ENCODE measurements around the gene OLFM2.
"Not testable (repeated sequence)": the region's sequence is repeated elsewhere in the genome, so short reads cannot be mapped to it uniquely, and the experiment has no call there.

Gene OLFM2

DNA sequence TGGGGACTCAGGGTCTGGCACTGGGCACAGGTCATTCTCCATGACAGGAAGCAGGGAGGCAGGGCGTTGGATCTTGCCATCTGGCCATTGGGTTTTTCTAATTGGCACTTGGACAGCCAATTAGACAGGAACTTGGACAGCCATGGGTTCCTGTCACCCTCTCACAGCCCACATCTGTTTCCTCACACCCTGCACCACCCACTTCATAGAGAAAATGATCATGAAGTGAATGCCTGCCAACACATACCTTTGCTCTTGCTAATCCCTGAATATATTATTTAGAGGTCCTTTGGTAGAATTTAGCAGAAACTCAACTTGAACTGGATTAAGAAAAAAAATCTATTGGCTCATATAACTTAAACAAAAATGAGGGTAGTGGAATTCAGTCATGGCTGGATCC is 4.9 kb upstream of the OLFM2 start:
- no peak for DNase-seq

DNA sequence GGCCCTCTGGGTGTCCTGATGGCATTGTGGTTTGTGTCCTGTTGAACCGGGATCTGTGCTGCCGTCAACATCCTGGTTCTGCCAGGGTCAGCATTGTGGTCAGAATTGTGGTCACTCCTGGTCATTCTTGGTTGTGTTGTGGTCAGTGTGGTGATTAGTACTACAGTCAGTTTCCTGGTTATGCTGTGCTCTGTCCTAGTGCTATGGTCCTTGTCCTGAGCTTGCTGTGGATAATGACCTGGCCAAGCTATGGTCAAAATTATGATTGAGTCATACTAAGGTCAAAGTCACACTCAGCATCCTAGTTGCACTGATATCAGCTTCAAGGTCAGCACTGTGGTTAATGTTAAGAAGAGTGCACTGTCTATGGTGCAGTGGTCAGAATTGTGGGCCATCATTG is 4.5 kb upstream of the OLFM2 start:
- DNase-seq: no peak

DNA sequence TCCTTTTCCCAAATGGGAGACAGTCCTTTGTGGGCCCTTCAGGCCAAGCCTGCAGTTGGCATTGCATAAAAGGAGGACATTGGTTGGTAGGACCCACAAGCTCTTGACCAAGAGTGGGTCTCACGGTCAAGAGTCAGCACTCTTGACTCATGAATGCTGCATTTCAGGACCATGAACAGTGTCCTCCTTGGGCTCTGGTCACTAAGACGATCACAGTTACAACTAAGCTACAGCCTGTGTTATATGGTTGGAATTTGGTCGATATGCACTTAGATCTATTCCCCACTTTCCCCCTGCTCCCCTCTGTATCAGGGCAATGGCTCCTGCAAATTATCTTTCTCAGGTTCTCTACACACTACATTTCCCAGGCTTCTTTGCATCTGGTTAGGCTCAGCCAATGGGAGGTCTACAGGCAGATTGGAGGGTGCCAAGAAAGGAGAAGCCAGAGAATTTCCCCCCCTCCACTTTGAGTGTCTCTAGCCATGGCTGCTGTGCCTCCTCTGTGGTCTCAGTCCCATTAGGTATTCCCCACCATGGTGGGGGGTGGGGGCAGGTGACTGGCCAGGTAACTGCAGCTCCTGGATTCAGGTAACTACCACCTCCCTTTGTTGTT is 3.1 kb upstream of the OLFM2 start:
- DNase-seq: no peak

DNA sequence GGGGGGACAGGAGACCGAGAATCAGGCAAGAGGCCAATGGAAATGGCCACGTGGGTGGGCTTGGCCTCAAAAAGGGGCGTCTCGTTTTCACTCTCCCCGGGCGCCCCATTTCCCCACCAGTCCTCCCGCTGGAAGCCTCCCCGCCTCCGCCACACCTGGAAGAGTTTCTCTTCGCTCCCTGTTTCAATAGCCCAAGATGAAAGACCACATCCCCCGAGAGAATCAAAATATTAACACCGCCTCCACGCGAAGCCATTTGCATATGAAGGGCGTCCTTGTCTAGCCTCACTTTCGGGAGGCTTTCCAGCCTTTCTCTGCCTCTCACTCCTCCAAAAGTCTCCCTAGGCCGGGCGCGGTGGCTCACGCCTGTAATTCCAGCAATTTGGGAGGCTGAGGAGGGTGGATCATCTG is 691 bp upstream of the OLFM2 start:
- DNase-seq: no peak

DNA sequence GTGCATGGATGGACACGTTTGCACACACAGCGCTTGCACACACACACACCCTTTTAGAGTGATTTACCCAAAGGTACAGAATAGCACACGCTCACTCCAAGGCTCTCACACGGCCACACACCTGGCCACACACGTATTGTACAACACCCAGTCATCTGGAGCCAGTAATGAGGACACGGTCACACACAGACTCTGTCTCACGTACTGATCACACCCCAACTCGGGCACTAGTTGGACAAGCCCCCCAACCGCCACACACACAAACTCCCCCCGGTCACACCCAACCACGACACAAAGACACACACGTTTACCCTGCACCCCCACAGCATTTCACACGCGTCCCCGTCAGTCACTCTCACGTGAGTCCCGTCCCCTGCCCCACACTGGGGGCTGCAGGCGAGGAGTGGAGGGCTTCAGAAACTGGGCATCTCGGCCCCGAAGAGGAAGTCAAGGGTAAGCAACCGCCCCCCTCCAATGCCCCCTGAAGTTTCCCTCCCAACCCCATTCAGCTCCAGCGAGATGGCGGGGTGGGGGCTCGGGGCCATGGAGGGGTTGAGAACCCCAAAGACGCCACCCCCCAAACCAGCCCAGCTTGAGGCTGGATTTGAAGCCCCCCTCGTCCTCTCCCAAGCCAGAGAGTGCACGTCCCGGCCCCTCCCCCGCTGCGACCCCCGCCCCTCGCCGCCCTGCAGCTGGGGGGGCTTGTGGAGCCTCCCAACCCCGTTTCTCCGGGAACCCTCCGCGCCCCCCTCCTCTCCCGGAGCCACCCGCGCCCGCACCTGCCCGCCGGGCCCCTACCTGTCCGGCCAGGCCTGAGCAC is 599 bp downstream of the OLFM2 start:
- DNase-seq: no peak

DNA sequence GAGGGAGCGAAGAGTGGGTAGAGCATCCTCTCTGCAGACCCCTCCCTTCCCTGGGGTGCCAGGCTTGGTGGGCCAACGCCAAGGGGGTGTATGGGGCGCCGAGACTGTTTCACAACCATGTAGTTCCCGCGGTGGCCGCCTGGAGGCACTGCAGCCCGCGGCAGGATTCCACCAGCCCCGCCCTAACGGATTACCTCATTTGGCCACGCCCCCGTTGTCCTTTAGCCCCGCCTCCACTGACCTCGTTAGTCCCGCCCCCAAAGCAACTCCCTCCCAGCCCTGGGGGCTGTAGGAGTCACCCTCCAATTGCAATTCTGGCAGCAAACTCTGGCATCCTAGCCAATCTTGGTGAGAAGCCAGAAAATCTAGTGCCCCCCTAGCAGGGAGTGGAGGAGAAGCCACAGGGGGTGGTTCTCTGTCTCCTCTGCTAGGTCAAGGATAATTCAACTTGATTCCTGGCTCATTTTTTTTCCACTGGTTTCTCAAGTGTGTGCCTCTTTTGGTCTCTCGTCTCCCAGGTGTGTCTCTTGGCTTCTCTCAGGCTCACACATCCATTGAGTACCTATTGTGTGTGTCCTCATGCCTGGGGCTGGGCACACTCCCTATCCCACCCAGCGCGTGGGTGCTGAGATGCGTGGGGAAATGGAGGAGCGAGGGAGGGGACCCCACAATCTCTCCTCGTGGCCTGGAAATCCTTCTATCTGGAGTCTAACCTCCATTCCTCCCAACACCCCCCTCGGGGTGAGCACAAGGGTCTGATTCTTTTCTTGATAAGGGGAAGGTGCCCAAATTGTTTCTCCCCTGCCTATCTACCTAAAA is 2.0 kb downstream of the OLFM2 start:
- no peak for DNase-seq

DNA sequence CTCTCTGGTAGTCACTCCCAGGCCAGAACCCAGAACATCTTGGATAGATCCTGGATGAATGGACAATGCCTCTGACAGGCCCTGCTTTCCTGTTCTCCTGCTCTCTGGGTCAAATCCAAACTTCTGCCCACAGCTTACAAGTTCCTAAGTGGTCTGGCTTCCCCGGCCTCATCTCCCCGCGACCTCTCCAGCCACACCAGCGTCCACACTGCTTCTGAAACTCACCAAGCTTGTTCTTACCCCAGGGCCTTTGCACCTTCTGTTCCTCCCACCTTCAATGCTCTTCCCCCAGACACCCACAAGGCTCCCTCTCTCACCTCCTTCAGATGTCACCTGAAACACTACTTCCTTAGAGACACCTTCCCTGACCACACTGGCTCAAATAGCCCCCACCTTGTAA is 3.5 kb downstream of the OLFM2 start:
- no peak for DNase-seq

DNA sequence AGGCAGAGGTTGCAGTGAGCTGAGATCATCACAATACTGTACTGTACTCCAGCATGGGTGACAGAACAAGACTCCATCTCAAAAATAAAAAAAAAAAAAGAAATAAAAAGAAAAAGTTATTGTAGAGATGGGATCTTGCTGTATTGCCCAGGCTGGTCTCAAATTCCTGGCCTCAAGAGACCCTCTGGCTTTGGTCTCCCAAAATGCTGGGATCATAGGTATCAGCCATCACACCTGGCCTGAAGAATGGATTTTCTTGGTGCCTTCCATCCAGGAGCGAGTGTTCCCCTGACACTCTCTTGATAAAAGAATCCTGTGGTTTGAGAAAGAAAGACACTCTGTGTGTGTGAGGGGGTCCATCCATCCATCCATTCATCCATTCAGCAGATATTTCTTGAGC is 4.7 kb downstream of the OLFM2 start:
- DNase-seq: no peak

DNA sequence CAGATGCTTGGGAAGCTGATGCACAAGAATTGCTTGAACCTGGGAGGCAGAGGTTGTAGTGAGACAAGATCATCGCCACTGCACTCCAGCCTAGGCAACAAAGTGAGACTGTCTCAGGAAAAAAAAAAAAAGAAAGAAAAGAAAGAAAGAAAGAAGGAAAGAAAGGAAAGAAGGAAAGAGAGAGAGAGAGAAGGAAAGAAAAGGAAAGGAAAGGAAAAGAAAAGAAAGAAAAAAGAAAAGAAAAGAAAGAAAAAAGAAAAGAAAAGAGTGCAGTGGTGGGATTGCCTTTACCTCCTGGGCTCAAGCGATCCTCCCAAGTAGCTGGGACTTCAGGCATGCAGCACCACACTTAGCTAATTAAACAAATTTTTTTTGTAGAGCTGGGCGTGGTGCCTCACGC is 12.9 kb downstream of the OLFM2 start:
- no peak for DNase-seq

DNA sequence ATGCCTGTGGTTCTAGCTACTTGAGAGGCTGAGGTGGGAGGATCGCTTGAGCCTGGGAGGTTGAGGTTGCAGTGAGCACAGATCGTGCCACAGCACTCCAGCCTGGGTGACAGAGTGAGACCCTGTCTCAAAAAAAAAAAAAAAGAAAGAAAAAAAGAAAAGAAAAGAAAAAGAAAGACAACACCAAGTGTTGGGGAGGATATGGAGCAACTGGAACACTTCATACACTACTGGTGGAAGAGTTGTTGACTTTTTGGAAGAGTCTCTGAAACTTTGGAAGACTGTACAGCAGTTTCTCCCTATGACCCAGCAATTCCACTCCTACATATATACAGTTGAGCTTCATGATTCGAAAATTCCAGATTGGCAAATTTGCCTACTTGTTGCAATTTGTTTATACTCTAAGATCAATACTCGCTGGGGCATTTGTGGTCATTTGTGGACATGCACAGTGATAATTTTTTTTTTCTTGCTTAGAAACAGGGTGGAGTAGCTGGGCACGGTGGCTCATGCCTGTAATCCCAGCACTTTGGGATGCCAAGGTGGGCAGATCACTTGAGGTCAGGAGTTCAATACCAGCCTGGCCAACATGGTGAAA is 13.4 kb downstream of the OLFM2 start:
- DNase-seq: not testable (repeated sequence)

DNA sequence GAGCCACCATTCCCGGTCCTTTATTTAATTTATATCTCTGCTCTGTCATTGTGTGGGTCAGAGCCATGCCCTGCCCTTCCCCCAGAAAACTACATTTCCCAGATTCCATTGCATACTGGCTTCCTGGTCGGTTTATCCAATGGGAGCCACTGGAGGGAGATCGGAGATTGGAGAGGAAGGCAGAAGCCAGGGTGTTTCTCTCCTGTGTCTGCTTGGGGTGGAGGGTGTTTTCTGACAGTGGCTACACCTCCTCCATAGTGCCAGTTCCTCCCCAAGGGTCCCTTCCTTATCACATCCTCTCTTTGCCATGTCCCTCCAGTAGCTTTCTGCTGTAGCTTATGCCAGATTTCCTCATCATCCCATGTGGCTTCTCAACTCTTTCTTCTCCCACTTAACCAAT is 19.0 kb downstream of the OLFM2 start:
- DNase-seq: no peak

DNA sequence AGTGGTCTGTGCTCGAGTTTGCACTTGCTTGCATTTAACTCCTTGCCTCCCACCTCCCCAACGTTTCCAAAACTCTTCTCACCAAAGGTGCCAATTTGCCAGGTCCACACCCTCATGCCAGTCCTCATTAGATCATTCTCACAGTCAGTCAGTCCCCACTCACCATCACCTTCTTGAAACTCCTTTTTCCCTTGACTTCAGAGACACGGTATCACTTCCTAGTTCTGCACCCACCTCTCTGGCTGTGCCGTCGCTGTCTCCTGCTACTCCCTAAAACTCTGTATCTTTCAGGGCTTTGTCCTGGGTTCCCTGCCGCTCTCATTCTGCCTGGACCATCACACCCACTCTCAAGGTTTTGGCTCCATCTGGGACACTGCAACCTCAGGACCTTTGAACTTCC is 19.6 kb downstream of the OLFM2 start:
- DNase-seq: no peak

DNA sequence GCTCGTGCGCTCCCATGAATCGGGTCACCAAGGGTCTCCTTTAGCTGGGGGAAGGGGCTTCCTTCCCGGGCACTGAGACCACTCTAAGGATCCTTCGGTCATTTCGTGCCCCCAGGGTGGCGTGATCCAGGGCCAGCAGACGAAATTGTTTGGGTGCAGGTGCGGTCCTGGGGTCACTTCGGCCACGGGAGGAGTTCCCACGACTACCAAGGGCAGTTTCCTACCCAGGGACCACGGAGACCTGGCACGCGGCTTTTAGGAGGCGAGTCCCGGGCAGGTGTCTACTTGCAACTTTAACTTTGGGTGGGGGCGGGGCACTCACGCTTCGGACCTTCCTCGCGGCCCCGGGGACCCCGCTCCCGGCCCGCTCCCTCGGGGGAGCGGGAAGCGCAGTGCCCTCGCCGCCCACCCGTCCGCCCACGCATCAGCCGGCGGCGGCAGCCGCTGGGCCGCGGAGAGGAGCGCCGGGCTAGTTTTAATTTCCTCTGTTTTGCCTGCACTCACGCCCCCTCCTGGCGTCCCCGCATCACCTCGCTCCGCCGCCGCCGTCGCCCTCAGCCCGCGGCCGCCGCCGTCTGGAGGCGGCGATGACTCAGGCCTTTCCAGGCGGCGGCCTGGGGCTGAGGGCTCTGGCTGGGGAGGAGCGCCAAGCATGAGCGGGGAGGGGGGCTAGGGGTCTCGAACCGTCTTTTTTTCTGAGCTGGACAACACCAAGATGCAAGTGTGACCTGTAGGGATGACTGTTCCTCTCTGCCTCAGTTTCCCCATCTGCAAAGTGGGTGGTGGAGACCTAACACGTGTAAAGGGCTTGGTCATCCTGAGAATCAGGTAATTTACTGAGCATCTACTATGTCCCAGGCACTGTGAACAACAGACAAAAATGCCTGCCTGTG is 21.8 kb downstream of the OLFM2 start:
- peak; percentile 5 for DNase-seq

DNA sequence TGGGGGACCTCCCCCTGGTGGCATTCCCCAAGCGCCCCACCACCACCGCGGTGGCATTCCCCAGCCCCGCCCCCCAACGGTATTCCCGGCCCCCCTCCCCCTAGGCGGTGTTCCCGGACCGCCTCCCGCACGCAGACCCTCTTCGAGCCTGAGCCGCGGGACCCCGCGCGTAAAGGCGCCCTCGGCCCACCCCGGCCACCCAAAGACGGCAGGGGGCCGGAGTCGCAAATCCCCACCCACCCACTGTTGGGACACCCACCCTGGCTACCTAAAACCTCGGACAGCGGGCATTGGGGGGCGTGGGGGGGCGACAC is 22.4 kb downstream of the OLFM2 start:
- no peak for DNase-seq

DNA sequence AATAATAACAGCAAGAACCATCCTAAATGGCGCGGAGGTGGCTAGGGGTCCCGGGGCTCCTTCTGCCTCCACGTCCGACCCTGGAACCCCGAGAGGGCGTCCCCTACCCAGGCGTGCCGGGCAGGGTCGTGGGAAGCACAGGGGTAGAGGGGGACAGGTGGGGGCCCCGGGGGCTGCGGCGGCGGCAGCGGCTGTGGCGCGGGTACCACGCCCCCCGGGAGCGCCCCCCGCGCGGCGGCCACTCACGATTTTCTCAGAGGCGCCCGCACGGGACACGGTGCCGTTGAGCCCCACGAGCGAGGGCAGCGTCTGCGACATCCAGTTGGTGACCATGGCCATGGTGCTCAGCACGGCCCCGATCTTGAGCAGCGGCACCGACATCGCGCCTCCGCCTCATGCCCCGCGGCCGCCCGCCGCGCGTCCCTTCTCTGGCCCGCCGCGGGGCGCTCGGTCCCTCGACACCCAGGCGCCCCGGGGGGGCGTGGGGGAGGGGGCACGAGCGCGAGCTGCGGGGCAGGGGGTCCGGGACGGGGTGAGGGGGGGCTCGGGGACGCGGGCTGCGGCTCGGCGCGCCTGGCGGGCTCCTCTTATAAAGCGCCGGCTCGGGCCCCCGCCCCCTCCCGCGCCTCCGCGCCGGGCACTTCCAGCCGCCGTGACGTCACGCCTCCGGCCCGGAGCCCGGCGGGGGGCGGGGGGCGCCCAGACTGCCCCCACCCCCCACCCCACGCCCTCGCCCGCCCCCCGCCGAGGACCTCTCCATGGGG is 22.9 kb downstream of the OLFM2 start:
- no peak for DNase-seq

DNA sequence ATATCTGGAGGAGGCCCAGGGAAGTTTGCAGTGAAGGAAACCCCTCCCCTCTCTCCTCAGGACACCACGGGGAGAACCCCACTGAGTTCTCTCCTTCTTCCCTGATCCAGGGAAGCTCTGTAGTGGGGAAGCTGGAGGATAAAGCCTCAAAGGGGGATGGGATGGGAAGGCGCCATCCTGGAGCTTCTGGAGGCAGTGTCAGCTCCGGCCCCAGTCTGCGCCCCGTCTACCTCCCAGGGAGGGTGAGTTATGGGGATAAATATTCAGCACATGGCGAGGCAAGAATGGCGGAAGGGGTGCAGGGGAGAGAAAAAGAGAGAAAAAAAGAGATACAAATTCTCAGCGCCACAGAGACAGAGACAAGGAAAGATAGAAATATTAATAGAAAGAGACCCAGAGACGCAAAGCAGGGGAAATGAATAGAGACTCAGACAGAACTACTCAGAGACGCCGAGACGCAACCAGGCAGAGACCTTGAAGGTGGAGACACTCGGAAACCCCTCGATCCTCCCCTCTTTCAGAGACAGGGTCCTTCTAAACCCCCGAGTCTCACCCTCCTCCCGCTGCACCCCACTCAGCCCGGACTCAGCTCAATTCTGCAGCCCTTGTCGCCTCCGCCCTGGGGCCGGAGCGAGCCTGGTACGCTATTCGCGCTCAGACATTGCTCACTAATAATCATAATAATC is 23.6 kb downstream of the OLFM2 start:
- DNase-seq: no peak

DNA sequence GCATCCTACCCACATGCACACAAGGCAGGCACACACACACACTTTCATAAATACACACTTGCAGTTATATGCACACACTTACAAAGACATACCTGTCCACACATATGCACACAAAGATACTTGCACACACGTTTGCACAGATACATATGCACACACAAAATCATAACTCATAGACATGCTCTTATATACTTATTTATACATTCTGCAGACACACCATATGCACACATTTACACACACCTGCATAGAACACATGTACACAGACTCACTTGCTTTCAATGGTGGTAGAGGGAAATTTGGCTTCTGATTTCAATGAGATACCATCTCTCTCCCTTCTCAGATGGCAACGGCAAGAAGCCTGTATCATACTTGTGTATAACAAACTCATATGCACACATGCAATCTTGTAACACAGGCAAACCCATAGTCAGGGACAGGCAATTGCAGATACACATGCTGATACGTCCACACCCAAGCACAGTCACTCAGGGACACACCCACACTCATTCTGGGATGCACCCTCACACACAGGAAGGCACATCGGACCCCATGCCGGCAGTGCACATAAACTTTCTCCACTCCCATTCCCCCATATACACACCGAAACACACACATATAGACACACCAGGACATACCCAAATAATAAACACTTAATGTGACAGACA is 24.7 kb downstream of the OLFM2 start:
- no peak for DNase-seq

DNA sequence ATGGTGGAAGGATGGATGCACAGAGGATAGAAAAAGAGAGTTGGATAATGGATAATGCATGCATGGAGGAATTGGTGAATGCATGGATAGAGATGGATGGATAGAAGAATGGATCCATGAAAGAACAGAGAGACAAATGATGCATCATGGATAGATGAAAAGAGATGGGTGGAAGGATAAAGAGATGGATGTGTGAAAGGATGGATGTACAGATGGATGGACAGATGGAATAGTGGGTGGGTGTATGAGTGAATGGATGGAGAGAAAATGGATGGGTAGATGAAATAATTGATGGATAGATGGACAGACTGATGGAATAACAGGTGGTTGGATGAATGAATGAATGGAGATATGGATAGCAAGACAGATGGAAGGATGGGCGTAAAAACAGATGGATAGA is 25.7 kb downstream of the OLFM2 start:
- DNase-seq: no peak

DNA sequence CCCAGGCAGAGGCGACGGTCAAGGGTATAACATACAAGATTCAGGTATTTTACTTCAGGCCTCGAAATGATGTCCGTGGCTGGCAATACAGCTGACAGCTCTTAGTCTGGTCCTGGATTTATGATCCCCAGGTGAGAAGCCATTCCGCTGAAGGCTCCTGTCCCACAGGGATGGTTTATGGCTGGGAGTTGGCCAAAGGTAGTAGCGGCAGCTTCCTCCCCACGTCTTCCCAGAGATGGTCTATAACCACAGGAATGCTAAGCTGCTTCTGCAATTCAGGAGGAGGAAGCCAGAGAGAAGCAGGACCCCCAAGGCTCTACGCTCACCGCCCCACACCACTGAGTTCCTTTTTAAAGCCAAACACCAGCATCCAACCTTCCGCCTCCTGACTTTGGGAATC is 27.1 kb downstream of the OLFM2 start:
- DNase-seq: no peak

DNA sequence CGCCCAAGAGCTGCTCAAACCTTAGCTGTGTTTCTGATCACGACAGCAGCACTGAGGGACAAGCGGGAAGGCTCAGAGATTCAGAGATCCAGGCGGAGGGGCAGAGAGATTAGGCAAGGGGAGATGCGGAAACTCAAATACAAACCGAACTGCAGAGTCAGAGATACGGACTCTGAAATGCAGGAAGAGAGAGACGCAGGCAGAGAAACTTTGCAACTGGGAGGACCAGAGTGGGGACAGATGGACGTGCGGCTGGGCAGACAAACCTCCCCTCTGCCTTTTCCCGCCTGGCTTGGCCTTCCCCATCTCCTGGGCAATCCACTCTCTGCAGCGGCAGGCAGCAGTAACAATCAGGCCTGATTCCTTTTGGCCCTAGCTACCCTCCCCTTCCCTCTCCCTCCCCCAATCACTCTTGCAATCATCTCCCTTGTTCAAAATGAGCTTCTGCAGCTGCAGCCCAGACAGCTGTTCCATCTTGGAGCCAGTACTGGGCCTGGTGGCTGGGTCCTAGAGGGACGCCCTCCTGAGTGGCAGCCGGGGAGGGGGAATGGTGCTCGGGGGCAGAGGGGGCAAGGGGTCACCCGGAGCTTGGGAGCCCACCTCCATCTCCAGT is 29.7 kb downstream of the OLFM2 start:
- DNase-seq: no peak

All from SIG-M5 (cell line).